Activated CD4-positive, alpha-beta memory T cell treated with anti-CD3 and anti-CD28 coated beads, Interleukin-2, amount 10 ng/mL, durations not matched to agents 7 days and 5 days (primary cell): ENCODE measurements around the gene ZNF414. TPM values are rescaled to one million over a fixed set of nuclear protein-coding genes. Genes with fewer than 3 reads are reported as not detected.

Experiments
- CTCF ChIA-PET: fragments of 350-600 bp; sonication (Branson Sonifier 250); formaldehyde crosslinking; loops from one replicate; lab custom pipeline; 2021; ENCODE audit warnings: antibody characterized with exemption, inconsistent platforms; lab: Charles Lee
- POLR2A ChIA-PET: fragments of 350-600 bp; sonication (Branson Sonifier 250); formaldehyde crosslinking; loops from one replicate; lab custom pipeline; 2021; ENCODE audit warnings: antibody characterized with exemption; lab: Charles Lee
- DNase-seq: peaks from one replicate; pipeline ENCODE4 v3.0.0-alpha.2; 2020
- H3K27ac Mint-ChIP-seq: one replicate; pipeline ENCODE4 v1.8.0; 2021; ENCODE audit warnings: mild to moderate bottlenecking, mixed read lengths
- H3K27me3 Mint-ChIP-seq: one replicate; pipeline ENCODE4 v1.8.0; 2021; ENCODE audit warnings: mixed read lengths
- H3K36me3 Mint-ChIP-seq: one replicate; pipeline ENCODE4 v1.8.0; 2021; ENCODE audit warnings: low read depth, mixed read lengths
- H3K4me1 Mint-ChIP-seq: one replicate; pipeline ENCODE4 v1.8.0; 2021; ENCODE audit warnings: mixed read lengths
- H3K4me3 Mint-ChIP-seq: one replicate; pipeline ENCODE4 v1.8.0; 2021; ENCODE audit warnings: mild to moderate bottlenecking, mixed read lengths
- H3K9me3 Mint-ChIP-seq: one replicate; pipeline ENCODE4 v1.8.0; 2021; ENCODE audit warnings: mixed read lengths
- total RNA-seq, 2 experiments: library from RNA; stranded (reverse); gene quantifications; one replicate each; pipeline ENCODE4 v1.2.3, GENCODE V29; 2021

Gene ZNF414
- total RNA-seq, 2 experiments from 2014 or later = 29.7 to 33.3 TPM

- Mint-ChIP-seq H3K4me3 (no peak overlapping the region), H3K27me3 (no peaks in the 10 kb centered on the region), H3K36me3 (peaks cover 77% of the 10 kb centered on the region), H3K4me1 (peaks cover 63% of the 10 kb centered on the region), H3K9me3 (no peaks in the 10 kb centered on the region), H3K27ac (no peak overlapping the region)
- POLR2A ChIA-PET = interaction anchor here (1.3 kb wide), 1 partner anchor 12 kb away, joined by 4 read pairs; no protein-coding TSS in a partner anchor
- DNase-seq = no peak
- CTCF ChIA-PET = no interaction called here
These were observed 39.0 kb downstream of the ZNF414 start for GRCh38 chr19:8475005-8475404.

- no peak overlapping the region for H3K4me3 Mint-ChIP-seq
- peaks cover 67% of the 10 kb centered on the region for H3K4me1 Mint-ChIP-seq
These were observed 40.1 kb downstream of the ZNF414 start for GRCh38 chr19:8473648-8474476.

GRCh38 chr19:8469613-8470368 lies 44.2 kb downstream of the ZNF414 start:
- peaks cover 87% of the 10 kb centered on the region for H3K36me3 Mint-ChIP-seq
- CTCF ChIA-PET = no interaction called here

More at GRCh38 chr19:8473648-8474476, 40.1 kb downstream of the ZNF414 start:
- DNase-seq = no peak
- ChIA-PET POLR2A (no interaction called here), CTCF (interaction anchor here (1.0 kb wide), 2 partner anchors 11 to 107 kb away, joined by 3 to 4 read pairs; no protein-coding TSS in a partner anchor)
- Mint-ChIP-seq H3K27ac (peak overlapping the region; percentile 65), H3K9me3 (no peaks in the 10 kb centered on the region), H3K27me3 (no peaks in the 10 kb centered on the region), H3K36me3 (peaks cover 84% of the 10 kb centered on the region)

GRCh38 chr19:8468761-8469373 lies 45.1 kb downstream of the ZNF414 start:
- no peaks in the 10 kb centered on the region for H3K27me3 Mint-ChIP-seq
- no peaks in the 10 kb centered on the region for H3K9me3 Mint-ChIP-seq
- DNase-seq = no peak
- CTCF ChIA-PET = no interaction called here
- peaks cover 86% of the 10 kb centered on the region for H3K36me3 Mint-ChIP-seq
- peak overlapping the region; percentile 28 for H3K27ac Mint-ChIP-seq
- H3K4me3 Mint-ChIP-seq = no peak overlapping the region
- POLR2A ChIA-PET = no interaction called here
- peaks cover 45% of the 10 kb centered on the region for H3K4me1 Mint-ChIP-seq

More at GRCh38 chr19:8469613-8470368, 44.2 kb downstream of the ZNF414 start:
- Mint-ChIP-seq H3K4me1 (peaks cover 51% of the 10 kb centered on the region), H3K4me3 (no peak overlapping the region), H3K27me3 (no peaks in the 10 kb centered on the region), H3K27ac (no peak overlapping the region), H3K9me3 (no peaks in the 10 kb centered on the region)
- POLR2A ChIA-PET = interaction anchor here (1.0 to 2.2 kb wide), 4 partner anchors 11 to 25 kb away, joined by 3 to 8 read pairs (median 6); no protein-coding TSS in a partner anchor
- no peak for DNase-seq

GRCh38 chr19:8468124-8468523 lies 45.8 kb downstream of the ZNF414 start:
- Mint-ChIP-seq H3K4me3 (no peak overlapping the region), H3K9me3 (no peaks in the 10 kb centered on the region), H3K27me3 (no peaks in the 10 kb centered on the region), H3K27ac (no peak overlapping the region), H3K4me1 (peaks cover 39% of the 10 kb centered on the region), H3K36me3 (peaks cover 86% of the 10 kb centered on the region)
- ChIA-PET CTCF (no interaction called here), POLR2A (no interaction called here)
- no peak for DNase-seq

- CTCF ChIA-PET = no interaction called here
- H3K36me3 Mint-ChIP-seq = peaks cover 88% of the 10 kb centered on the region
- H3K27ac Mint-ChIP-seq = no peak overlapping the region
- no peak overlapping the region for H3K4me3 Mint-ChIP-seq
- peaks cover 30% of the 10 kb centered on the region for H3K4me1 Mint-ChIP-seq
- no peak for DNase-seq
- H3K27me3 Mint-ChIP-seq = no peaks in the 10 kb centered on the region
- H3K9me3 Mint-ChIP-seq = no peaks in the 10 kb centered on the region
- POLR2A ChIA-PET = no interaction called here
These were observed 47.9 kb downstream of the ZNF414 start for GRCh38 chr19:8466018-8466417.

- peaks cover 41% of the 10 kb centered on the region for H3K4me1 Mint-ChIP-seq
- no peak overlapping the region for H3K27ac Mint-ChIP-seq
- H3K9me3 Mint-ChIP-seq = no peaks in the 10 kb centered on the region
- CTCF ChIA-PET = interaction anchor here (1.3 to 1.8 kb wide), 2 partner anchors 50 to 116 kb away, joined by 4 to 8 read pairs; partner anchors contain the start of gene MARCHF2
- H3K36me3 Mint-ChIP-seq = peaks cover 74% of the 10 kb centered on the region
- no peaks in the 10 kb centered on the region for H3K27me3 Mint-ChIP-seq
- POLR2A ChIA-PET = no interaction called here
- no peak for DNase-seq
- no peak overlapping the region for H3K4me3 Mint-ChIP-seq
These were observed 50.6 kb downstream of the ZNF414 start for GRCh38 chr19:8463365-8463764.

GRCh38 chr19:8462571-8462970 lies 51.4 kb downstream of the ZNF414 start:
- DNase-seq = no peak
- no peak overlapping the region for H3K4me3 Mint-ChIP-seq
- H3K4me1 Mint-ChIP-seq = peaks cover 47% of the 10 kb centered on the region
- ChIA-PET CTCF (interaction anchor here (1.0 to 1.8 kb wide), 4 partner anchors 11 to 117 kb away, joined by 3 to 8 read pairs (median 4); partner anchors contain the start of gene MARCHF2), POLR2A (interaction anchor here (0.5 to 1.9 kb wide), 3 partner anchors 13 to 116 kb away, joined by 3 to 11 read pairs (median 4); partner anchors contain the start of gene HNRNPM)
- H3K27ac Mint-ChIP-seq = no peak overlapping the region
- no peaks in the 10 kb centered on the region for H3K27me3 Mint-ChIP-seq
- H3K9me3 Mint-ChIP-seq = no peaks in the 10 kb centered on the region
- peaks cover 75% of the 10 kb centered on the region for H3K36me3 Mint-ChIP-seq

- Mint-ChIP-seq H3K27me3 (no peaks in the 10 kb centered on the region), H3K9me3 (no peaks in the 10 kb centered on the region), H3K27ac (no peak overlapping the region), H3K36me3 (peaks cover 75% of the 10 kb centered on the region), H3K4me3 (no peak overlapping the region), H3K4me1 (peaks cover 48% of the 10 kb centered on the region)
- no peak for DNase-seq
- CTCF ChIA-PET = interaction anchor here (1.0 to 1.8 kb wide), 4 partner anchors 12 to 117 kb away, joined by 3 to 8 read pairs (median 4); partner anchors contain the start of gene MARCHF2
- POLR2A ChIA-PET = interaction anchor here (0.6 to 1.9 kb wide), 4 partner anchors 9 to 119 kb away, joined by 4 to 11 read pairs (median 4); partner anchors contain the start of gene HNRNPM
These were observed 52.1 kb downstream of the ZNF414 start for GRCh38 chr19:8461891-8462290.

GRCh38 chr19:8461376-8461775 lies 52.6 kb downstream of the ZNF414 start:
- Mint-ChIP-seq H3K27ac (no peak overlapping the region), H3K36me3 (peaks cover 76% of the 10 kb centered on the region), H3K4me1 (peaks cover 52% of the 10 kb centered on the region), H3K9me3 (no peaks in the 10 kb centered on the region), H3K4me3 (no peak overlapping the region), H3K27me3 (no peaks in the 10 kb centered on the region)
- CTCF ChIA-PET = no interaction called here
- POLR2A ChIA-PET = interaction anchor here (1.2 to 1.9 kb wide), 3 partner anchors 9 to 17 kb away, joined by 4 to 11 read pairs (median 4); partner anchors contain the start of gene HNRNPM
- no peak for DNase-seq

GRCh38 chr19:8460516-8461298 lies 53.3 kb downstream of the ZNF414 start:
- Mint-ChIP-seq H3K36me3 (peaks cover 76% of the 10 kb centered on the region), H3K4me1 (peaks cover 58% of the 10 kb centered on the region), H3K27ac (peak overlapping the region; percentile 71), H3K9me3 (no peaks in the 10 kb centered on the region), H3K27me3 (no peaks in the 10 kb centered on the region), H3K4me3 (no peak overlapping the region)
- ChIA-PET CTCF (interaction anchor here (1.3 kb wide), 1 partner anchor 118 kb away, joined by 4 read pairs; no protein-coding TSS in a partner anchor), POLR2A (interaction anchor here (1.0 to 1.9 kb wide), 4 partner anchors 12 to 27 kb away, joined by 3 to 11 read pairs (median 4); partner anchors contain the start of gene HNRNPM)
- no peak for DNase-seq
